DND-41 (cell line): ENCODE data around the gene DGKB.

Experiments
- ATAC-seq: fragments of 200-7000 bp; cut with Tn5 transposase; 3 replicates; pipeline ENCODE4 v1.9.1; 2021; ENCODE audit warnings: low read depth; ENCODE audit not compliant: insufficient read depth
- DNase-seq: peaks from one replicate; pipeline ENCODE4 v3.0.0-alpha.2; 2020
- H2AFZ ChIP-seq: 2 replicates; pipeline ENCODE4 v1.6.0; 2012; ENCODE audit warnings: low read depth, low read length
- H3K27ac ChIP-seq: 2 replicates; pipeline ENCODE4 v1.5.1; 2012; ENCODE audit warnings: low read length, inconsistent platforms
- H3K27me3 ChIP-seq: fragments of 200-600 bp; sonication (generic); 2 replicates; pipeline ENCODE4 v1.6.0; 2012; ENCODE audit warnings: low read length, mild to moderate bottlenecking, inconsistent platforms; ENCODE audit not compliant: insufficient read depth, poor library complexity
- H3K36me3 ChIP-seq: 2 replicates; pipeline ENCODE4 v1.5.1; 2012; ENCODE audit warnings: low read length, inconsistent platforms; ENCODE audit not compliant: insufficient read depth
- H3K4me1 ChIP-seq: 2 replicates; pipeline ENCODE4 v1.5.1; 2012; ENCODE audit warnings: mild to moderate bottlenecking, low read length; ENCODE audit not compliant: insufficient read depth
- H3K4me2 ChIP-seq: 2 replicates; pipeline ENCODE4 v1.6.0; 2012; ENCODE audit warnings: mild to moderate bottlenecking, moderate library complexity, low read length, inconsistent platforms; ENCODE audit not compliant: insufficient read depth
- H3K4me3 ChIP-seq, 2 experiments: fragments of 200-600 bp in 1 of 2; shearing (Covaris generic) in 1 of 2; 2 replicates each; pipeline ENCODE4 v1.5.1; 2012 to 2016; ENCODE audit warnings: inconsistent platforms in 2 of 2, low read length in 2 of 2, mild to moderate bottlenecking in 2 of 2, low read depth in 1 of 2, moderate library complexity in 1 of 2
- H3K79me2 ChIP-seq: 2 replicates; pipeline ENCODE4 v1.6.0; 2012; ENCODE audit warnings: low read length, inconsistent platforms; ENCODE audit not compliant: insufficient read depth
- H3K9ac ChIP-seq: 2 replicates; pipeline ENCODE4 v1.6.0; 2012; ENCODE audit warnings: low read depth, mild to moderate bottlenecking, inconsistent platforms, low read length, moderate library complexity
- H3K9me3 ChIP-seq: 2 replicates; pipeline ENCODE4 v1.5.1; 2012; ENCODE audit warnings: low read length, moderate library complexity, mild to moderate bottlenecking, inconsistent platforms; ENCODE audit not compliant: insufficient read depth, severe bottlenecking
- H4K20me1 ChIP-seq: 2 replicates; pipeline ENCODE4 v1.6.0; 2012; ENCODE audit warnings: low read length; ENCODE audit not compliant: insufficient read depth
- CTCF ChIP-seq: IDR thresholded peaks from 2 replicates; pipeline ENCODE4 v1.5.1; 2012; ENCODE audit warnings: borderline replicate concordance, low read length, moderate library complexity, mild to moderate bottlenecking; ENCODE audit not compliant: poor library complexity, severe bottlenecking; ENCODE audit errors: extremely low read depth
- EZH2 ChIP-seq: IDR thresholded peaks from 3 replicates; pipeline ENCODE4 v1.6.1; 2012; ENCODE audit warnings: borderline replicate concordance, low read depth, mild to moderate bottlenecking, moderate library complexity, low read length, inconsistent platforms; ENCODE audit not compliant: severe bottlenecking

Gene DGKB

GRCh38 chr7:14449291-14449690, 453.3 kb downstream of the DGKB start:
- H3K9ac ChIP-seq = no peak overlapping the region
- H3K4me1 ChIP-seq = no peaks in the 10 kb centered on the region
- no peaks in the 10 kb centered on the region for H3K9me3 ChIP-seq
- TF ChIP-seq EZH2 = no peak
- no peak for TF ChIP-seq CTCF
- no peak overlapping the region for H2AFZ ChIP-seq
- no peaks in the 10 kb centered on the region for H3K27me3 ChIP-seq
- H3K27ac ChIP-seq = no peak overlapping the region
- no peaks in the 10 kb centered on the region for H4K20me1 ChIP-seq
- no peaks in the 10 kb centered on the region for H3K79me2 ChIP-seq
- ATAC-seq (no peak), DNase-seq (no peak)
- no peaks in the 10 kb centered on the region for H3K36me3 ChIP-seq
- no peak overlapping the region for H3K4me2 ChIP-seq
- H3K4me3 ChIP-seq = no peak overlapping the region

- Histone ChIP-seq H3K27ac (no peak overlapping the region), H3K36me3 (no peaks in the 10 kb centered on the region), H3K4me1 (no peaks in the 10 kb centered on the region), H4K20me1 (no peaks in the 10 kb centered on the region), H3K27me3 (no peaks in the 10 kb centered on the region), H3K79me2 (no peaks in the 10 kb centered on the region), H3K9me3 (no peaks in the 10 kb centered on the region), H3K4me3 (no peak overlapping the region), H3K9ac (no peak overlapping the region), H2AFZ (no peak overlapping the region), H3K4me2 (no peak overlapping the region)
- TF ChIP-seq CTCF = no peak
- TF ChIP-seq EZH2 = no peak
- ATAC-seq (peak; percentile 60; the same call in 2 of the 3 replicates), DNase-seq (peak; percentile 8)
Measured at GRCh38 chr7:14446829-14447228, 455.7 kb downstream of the DGKB start.

GRCh38 chr7:14446219-14446618, 456.3 kb downstream of the DGKB start:
- no peaks in the 10 kb centered on the region for H3K27me3 ChIP-seq
- no peak overlapping the region for H3K9ac ChIP-seq
- no peaks in the 10 kb centered on the region for H3K9me3 ChIP-seq
- no peak overlapping the region for H3K4me3 ChIP-seq
- no peaks in the 10 kb centered on the region for H3K36me3 ChIP-seq
- H3K27ac ChIP-seq = no peak overlapping the region
- no peak overlapping the region for H2AFZ ChIP-seq
- H3K4me1 ChIP-seq = no peaks in the 10 kb centered on the region
- no peak for ATAC-seq
- no peak overlapping the region for H3K4me2 ChIP-seq
- H4K20me1 ChIP-seq = no peaks in the 10 kb centered on the region
- DNase-seq = no peak
- no peaks in the 10 kb centered on the region for H3K79me2 ChIP-seq
- TF ChIP-seq CTCF (no peak), EZH2 (no peak)

GRCh38 chr7:14438366-14438765, 464.2 kb downstream of the DGKB start:
- Histone ChIP-seq H3K4me1 (no peaks in the 10 kb centered on the region), H3K4me2 (no peak overlapping the region), H3K27me3 (no peaks in the 10 kb centered on the region), H3K36me3 (no peaks in the 10 kb centered on the region), H3K9ac (no peak overlapping the region), H3K9me3 (no peaks in the 10 kb centered on the region), H3K4me3 (no peak overlapping the region), H4K20me1 (no peaks in the 10 kb centered on the region), H3K27ac (no peak overlapping the region), H3K79me2 (no peaks in the 10 kb centered on the region), H2AFZ (no peak overlapping the region)
- ATAC-seq (no peak), DNase-seq (no peak)
- no peak for TF ChIP-seq EZH2
- no peak for TF ChIP-seq CTCF
